ENCODE data around the gene CYB561.

- no peak for TF ChIP-seq POLR2A (IDR thresholded peaks at IDR 0.05)
- TF ChIP-seq, protein P1, sequence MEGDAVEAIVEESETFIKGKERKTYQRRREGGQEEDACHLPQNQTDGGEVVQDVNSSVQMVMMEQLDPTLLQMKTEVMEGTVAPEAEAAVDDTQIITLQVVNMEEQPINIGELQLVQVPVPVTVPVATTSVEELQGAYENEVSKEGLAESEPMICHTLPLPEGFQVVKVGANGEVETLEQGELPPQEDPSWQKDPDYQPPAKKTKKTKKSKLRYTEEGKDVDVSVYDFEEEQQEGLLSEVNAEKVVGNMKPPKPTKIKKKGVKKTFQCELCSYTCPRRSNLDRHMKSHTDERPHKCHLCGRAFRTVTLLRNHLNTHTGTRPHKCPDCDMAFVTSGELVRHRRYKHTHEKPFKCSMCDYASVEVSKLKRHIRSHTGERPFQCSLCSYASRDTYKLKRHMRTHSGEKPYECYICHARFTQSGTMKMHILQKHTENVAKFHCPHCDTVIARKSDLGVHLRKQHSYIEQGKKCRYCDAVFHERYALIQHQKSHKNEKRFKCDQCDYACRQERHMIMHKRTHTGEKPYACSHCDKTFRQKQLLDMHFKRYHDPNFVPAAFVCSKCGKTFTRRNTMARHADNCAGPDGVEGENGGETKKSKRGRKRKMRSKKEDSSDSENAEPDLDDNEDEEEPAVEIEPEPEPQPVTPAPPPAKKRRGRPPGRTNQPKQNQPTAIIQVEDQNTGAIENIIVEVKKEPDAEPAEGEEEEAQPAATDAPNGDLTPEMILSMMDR (IDR thresholded peaks at IDR 0.05) = no peak
Measured at GRCh38 chr17:63480192-63480784, 34.2 kb upstream of the CYB561 start.

Data from tibial nerve (tissue), 3 donors.